ENCODE measurements around the gene TBATA.
"Not testable (repeated sequence)": the region's sequence is repeated elsewhere in the genome, so short reads cannot be mapped to it uniquely, and the experiment has no call there.

The TBATA gene

DNA sequence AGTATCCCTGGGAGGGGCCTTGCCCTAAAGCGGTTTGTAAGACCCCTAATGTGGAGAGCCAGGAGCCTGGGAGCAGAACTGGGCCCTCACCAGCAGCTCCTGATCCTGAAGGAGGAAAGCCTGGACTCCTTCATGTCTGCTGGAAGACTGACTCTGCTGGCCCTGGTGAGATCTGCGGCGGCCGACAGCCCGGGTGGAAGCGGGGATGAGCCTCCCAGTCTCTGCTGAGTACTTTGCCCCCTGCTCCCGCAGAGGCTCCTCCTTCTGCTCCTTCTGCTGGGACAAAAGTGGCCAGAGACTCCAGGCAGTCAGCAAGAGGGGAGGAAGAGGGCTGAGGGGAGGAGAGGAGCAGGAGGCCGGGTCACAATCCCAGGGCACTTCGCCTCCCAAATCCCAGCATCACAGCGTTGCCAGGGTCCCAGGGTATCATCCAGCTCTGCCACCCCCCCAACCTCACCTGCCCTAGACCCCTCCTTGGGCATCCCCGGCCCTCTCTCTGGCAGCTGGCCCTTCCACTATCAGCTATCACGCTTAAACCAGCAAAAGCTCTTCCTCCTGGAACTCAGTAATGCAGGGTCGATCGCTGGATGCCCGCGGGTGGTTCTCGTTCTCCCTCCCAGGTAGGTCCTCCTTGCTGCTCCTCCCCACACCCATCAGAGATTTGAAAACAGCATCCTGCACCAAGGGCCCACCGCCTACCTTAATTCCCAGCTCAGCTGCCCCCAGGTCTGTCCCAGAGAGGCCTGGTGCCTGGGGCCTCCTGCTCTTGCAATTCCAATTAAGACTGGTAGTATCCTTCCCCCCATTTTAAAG lies 7.9 kb downstream of the TBATA start:
- DNase-seq, result no peak

DNA sequence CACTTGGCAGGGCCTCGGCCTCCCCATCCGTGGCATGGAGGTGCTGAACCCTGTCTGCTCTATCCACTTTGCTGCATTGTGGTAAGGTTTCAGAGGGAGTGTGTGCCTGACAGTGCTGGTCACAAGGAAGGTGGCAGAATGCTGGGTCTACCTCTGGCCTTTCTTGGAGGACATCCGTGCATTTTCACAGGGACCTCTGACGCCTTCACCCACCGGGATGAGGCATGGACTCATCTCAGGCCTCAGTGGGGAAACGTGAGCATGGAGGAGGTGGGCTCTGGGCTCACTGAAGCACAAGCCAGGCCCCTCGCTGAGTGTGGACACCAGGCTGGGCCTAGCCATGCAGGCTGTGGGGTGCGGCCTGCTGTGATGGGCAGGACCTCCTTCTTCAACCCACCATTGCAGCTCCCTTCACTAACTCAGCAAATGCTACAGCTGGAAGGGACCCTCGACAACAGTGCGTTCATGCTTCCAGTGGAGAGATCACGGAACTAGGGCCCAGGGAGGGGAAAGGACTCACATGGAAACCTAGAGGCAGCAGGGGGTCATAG lies 8.6 kb downstream of the TBATA start:
- no peak for DNase-seq

DNA sequence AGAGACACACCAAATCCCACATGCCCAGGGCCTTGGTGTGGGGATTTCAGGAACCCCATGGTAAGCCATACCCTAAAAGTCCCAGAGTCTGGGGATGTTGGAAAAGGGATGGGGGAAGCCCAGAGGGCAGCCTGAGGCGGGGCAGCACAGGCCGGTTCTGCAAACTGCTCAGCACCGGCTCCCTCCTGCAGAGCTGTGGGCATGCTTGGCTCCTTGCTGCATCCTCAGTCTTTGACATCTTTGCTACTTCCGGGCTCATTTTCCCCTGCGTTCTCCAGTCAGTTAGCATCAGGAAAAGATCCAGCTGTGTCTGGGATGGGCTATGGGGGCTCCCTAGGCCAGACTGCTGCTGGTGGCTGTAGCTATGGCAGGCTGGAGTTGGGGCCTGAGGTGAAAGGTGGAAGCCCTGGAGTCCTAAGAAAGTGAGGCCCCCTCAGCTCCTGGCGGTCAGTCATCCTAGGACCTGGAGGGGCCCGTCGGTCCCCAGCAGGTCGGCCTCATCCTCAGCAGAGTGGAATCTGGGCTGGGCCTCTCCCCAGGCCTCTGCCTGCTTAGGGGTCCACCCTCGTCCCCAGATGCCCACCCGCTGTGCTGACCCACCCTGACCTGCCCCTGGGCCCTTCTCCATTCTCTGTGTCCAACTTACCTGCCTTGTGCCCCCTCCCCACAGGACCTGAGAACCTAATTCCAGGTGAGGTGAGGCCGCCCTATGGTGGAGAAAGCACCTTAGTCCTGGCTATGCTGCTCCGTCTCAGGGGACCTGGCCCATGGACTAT lies 9.3 kb downstream of the TBATA start:
- DNase-seq, result no peak

DNA sequence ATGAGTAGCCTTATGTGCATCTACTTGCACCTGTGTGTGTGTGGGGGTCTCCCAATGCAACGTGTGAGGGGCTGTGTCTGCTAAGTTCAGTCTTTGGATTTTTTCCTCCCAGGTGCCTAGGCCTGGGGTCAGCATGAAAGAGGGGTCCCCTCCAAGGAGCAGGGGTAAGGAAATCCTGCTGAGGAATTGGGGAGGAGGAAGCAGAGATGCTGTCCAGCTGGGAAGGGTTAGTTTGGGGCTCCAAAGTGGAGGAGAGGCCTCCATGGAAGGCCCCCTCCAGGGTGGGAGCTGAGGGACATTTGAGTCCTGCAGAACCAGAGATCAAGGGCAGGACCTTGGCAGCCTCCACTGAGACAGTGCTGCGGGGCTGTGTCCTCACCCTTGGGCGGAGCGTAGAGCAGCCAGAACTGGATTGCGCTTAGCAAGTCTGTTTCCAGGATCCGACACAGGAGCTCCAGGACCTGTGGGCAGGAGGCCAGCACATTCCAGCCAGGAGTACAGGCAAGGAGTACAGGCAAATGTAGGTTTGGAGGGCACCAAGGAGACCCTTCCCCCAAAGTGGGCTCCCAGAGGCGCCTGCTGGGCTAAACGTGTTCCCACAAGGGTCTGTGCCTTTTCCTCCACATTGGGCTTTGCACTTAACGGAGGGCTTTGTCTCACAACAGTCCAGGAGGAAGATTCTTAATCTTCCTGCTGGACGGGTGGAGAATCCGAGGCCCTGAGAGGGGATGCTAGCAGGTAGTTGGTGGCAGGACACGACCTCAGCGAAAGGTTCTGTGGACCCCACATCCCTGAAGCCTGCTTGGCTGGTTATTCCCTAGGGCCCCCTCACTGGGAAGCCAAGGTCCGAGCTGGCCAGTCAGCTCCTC lies 10.1 kb downstream of the TBATA start:
- DNase-seq, result no peak

DNA sequence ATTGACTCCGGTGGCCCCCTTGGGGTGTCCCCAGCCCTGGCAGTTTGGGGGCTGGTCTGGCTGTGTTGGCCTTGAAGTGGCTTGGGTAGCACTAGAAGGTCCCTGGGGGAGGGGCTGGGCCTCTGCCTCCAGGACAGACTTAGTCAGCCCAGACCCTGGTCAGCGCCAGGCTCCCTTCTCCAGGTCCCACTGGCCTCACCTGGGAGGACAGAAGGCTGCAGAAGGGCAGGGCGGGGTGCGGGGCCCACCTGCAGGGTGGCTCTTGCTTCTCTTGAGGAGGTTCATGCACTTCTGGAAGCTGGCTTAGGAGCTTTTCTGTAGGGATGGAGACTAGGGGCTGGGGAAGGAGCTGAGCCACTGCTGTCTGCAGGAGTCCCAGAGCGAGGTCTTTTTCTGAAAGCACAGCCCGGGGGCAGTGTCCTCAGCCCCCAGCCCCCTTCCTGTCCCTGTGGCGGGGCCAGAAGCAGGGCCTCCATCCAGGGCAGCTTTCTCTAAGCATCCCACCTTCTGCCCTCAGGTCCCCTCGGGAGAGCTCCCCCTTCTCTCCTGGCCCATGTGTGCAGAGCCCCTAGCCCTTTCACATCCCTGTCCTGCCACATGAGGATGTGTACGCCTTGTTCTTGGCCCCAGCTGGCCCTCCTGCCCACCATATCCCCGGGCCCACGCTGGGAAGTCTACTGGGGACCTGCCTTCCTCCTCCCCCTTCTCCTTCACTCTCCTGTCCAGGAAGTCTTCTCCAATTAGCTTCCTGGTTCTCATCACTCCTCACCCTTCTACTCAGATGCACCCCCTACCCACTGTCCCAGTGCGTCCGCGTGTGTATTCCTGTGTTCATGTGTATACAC lies 11.0 kb downstream of the TBATA start:
- DNase-seq, result no peak

DNA sequence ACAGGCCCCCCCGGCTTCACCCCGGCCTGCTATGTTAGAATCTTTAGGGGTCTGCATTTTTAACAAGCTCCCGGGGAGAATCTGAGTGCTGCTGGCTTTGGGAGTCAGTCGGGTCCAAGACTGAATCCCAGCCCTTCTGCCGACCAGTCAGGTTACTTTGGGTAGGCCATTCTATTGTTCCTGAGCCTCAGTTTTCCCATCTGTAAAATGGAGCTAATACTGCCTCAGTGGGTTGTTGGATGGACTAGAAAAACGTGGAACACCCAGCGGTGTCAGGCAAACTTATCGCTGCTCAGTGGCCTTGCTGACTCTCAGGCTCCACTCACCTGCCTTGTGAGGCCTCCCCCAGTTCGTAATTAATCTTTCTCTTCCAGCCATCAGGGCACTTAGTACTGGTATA lies 11.7 kb downstream of the TBATA start:
- DNase-seq, result no peak

DNA sequence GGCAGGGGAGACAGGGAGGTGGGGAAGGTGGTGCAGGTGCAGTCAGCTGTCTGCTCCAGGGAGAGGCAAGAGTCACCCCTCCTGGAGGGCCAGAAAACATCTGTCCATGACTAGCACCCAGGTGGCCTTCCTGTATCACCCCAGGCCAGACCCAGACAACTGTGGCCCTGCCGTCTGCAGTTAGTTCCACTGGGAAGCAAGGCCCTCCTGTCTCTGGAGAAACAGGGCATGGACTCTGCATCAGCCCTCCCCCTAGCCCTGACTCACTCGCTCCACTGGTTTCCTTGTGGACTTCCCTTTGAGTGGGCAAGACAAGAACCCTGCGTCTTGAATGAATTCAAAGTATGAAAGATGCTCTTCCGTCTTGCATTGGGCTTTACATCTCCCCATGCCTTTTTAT lies 12.6 kb downstream of the TBATA start:
- DNase-seq, result no peak

DNA sequence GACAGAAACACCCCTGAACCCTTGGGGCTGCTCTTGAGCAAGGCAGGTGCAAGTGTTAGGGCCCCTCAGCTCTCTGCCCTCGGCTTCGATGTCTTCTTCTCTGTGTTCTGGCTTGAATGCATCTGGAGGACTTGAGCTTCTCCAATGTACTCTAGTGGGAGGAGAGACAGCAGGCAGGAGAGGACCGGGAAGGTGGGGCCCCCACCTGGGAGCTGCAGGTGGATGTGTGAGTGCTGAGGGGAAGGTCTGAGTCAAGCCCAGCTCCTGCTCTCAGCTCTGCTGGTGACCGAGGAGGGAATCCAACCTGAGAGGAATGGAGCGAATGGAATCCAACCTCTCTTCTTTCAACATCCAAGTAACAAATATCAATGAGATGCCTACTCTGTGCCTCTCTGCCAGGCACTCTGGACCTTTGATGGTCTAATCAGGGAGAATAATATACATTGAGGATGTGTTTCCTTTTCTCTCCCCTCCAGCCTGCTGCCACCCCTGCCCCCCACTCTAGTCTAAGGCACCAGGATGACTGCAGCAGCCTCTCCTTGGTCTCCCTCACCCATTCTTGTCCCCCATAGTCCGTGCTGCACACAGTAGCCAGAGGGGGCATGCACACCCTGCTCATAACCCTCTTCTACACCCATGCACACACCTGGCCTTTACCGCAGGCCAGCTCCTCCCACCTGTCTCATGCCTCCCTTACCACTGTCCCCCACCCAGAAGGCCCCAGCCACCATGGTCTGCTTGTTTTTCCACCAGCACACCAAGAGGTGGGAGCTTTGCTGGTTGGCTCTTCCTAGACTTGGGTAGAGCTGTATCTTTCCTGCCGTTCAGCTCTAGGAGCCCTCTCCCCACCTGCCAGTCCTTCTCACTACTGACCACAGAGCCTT lies 13.6 kb downstream of the TBATA start:
- no peak for DNase-seq

DNA sequence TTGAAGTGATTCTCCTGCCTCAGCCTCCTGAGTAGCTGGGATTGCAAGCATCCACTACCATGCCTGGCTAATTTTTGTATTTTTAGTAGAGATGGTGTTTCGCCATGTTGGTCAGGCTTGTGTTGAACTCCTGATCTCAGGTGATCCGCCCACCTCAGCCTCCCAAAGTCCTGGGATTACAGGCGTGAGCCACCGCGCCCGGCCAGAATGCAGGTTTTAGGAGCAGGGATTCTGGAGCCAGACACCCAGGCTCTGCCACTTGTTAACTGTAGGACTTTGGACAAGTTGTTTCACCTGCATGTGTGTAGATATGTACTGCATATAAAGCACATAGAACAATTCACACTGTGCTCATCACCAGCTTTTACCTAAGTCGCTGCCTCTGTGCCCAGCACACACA lies 14.7 kb downstream of the TBATA start:
- DNase-seq, result not testable (repeated sequence)

DNA sequence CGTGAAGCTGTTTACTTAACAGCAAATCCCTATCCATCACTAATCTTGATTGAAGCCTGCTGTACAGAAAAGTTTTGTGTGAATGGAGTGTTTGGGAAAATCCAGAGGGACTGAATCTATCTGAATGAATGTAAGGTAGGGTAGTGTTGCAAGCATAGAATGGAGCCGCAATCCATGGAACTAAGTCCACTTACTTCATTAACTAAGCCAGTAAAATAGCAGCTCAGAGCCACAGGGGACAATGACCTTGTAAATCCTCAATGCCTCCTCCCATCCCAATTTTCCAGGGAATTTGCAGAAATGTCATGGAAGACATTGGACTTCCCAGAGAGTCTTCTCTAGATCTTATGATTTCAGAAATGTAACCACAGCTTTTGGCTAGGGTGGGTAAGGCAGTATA lies 15.2 kb downstream of the TBATA start:
- no peak for DNase-seq

DNA sequence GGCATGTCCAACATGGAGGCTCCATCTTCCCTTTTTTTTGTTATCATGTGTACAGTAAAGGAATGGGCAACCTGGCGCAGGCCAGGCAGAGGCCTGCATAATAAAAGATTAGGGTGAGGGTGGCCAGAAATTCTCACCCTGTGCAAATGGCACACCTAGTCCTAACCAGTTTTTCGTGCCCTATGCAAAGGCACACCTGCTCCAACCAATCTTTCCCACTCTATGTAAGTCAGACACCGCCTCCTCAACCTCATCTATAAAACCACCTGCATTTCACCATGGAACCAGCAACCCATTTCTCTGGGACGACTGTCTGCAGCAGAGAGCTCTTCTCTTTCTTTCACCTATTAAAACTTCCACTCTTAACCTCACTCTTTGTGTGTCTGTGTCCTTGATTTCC lies 16.1 kb downstream of the TBATA start:
- no peak for DNase-seq

DNA sequence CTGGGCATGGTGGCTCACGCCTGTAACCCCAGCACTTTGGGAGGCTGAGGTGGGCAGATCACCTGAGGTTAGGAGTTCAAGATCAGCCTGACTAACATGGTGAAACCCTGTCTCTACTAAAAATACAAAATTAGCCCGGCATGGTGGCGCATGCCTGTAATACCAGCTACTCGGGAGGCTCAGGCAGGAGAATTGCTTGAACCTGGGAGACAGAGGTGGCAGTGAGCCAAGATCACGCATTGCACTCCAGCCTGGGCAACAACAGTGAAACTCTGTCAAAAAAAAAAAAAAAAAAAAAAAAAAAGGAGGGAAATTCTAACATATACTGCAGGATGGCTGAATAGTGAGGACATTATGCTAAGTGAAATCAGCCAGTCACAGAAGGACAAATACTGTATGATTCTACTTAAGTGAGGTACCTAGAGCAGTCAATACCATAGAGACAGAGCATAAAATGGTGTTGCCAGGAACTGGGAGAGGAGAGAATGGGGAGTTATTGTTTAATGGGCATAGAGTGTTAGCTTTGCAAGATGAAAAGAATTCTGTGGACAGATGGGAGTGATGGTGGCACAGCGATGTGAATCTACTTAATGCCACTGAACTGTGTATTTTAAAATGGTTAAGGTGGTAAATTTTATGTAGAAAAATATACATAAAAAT lies 17.0 kb downstream of the TBATA start:
- DNase-seq, result not testable (repeated sequence)

DNA sequence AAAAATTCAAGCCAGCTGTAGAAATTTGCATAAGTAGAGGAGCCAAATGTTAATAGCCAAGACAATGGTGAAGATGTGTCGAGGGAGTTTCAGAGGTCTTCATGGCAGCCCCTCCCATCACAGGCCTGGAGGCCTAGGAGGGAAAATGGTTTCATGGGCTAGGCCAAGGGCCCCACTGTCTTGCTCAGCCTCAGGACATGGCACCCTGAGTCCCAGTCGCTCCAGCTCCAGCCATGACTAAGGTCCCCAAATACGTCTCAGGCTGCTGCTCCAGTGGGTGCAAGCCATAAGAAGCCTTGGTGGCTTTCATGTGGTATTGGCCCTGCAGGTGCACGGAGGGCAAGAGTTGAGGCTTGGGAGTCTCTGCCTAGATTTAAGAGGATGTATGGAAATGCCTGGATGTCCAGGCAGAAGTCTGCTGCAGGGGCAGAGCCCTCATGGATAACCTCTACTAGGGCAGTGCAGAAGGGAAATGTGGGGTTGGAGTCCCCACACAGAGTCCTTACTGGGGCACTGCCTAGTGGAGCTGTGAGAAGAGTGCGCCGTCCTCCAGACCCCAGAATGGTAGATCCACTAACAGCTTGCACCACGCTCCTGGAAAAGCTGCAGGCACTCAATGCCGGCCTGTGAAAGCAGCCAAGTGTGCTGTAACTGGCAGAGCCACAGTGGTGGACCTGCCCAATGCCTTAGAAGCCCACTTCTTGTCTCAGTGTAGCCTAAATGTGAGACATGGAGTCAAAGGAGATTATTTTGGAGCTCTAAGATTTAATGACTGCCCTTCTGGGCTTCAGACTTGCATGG lies 19.2 kb downstream of the TBATA start:
- no peak for DNase-seq

DNA sequence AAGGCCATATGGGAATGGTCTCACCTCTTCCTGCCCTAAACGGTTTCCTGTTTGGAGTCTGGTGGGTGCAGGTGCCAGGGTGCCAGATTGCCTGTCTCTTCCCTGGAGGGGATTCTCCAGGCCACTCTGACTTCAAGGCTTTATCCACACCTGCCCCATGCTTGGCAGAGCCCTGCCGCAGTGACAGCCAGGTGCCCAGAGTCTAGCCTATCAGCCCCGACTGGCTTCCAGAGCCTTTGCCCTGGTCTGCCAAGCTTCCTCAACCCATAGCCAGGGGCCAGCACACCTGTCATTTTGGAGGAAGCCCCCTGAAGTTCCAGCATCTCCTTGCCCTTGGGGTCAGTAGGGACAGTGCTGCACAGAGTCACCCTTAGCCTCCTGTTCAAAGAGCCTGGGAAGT lies 21.6 kb downstream of the TBATA start:
- no peak for DNase-seq

DNA sequence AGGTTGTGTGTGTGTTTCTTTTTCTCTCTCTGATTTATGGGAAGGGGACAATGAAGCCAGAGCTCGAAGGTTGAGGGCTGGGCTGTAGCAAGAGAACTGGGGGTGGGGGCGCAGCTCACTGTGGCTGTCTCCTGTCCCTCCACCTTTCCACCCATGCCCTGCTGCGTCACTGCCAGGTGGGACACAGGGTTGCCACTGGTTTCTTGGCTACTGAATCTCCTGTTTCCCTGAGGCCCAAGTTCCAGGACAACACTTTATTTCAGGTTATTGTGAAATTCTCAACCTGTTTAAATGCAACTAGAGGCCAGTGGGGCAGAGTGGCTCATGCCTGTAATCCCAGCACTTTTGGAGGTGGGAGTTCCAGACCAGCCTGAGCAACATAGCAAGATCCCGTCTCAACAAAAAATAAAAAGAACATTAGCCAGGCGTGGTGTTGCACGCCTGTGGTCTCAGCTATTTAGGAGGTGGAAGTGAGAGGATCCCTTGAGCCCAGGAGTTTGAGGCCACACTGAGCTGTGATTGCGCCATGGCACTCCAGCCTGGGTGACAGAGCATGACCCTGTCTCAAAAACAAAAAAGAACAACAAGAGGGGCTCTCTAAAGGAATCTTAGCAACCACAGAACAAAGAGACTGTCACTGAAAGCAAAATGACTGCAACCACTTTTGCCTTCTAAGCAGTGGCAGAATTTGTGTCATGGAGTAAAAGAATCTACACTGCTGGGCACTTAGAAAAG lies 22.6 kb downstream of the TBATA start:
- DNase-seq, result no peak

DNA sequence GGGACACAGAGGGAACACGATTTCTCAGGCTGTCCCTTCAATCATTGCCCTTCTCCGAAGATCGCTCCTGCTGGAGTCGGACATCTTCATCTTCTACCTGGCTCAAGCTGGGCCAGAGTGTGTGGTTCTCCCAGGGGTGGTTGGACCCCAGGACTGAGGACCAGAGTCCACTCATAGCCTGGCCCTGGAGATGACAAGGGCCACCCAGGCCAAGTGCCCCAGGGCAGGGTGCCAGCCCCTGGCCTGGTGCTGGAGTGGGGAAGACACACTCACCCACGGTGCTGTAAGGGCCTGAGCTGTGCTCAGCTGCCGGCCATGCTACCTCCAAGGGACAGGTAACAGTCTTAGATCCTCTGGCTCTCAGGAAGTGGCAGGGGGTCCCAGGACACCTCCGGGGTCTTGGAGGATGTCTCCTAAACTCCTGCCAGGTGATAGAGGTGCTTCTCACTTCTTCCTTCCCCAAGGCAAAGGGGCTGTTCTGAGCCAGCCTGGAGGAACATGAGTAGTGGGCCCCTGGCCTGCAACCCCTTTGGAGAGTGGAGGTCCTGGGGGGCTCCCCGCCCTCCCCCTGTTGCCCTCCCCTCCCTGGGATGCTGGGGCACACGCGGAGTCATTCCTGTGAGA lies 23.3 kb downstream of the TBATA start:
- DNase-seq, result no peak

DNA sequence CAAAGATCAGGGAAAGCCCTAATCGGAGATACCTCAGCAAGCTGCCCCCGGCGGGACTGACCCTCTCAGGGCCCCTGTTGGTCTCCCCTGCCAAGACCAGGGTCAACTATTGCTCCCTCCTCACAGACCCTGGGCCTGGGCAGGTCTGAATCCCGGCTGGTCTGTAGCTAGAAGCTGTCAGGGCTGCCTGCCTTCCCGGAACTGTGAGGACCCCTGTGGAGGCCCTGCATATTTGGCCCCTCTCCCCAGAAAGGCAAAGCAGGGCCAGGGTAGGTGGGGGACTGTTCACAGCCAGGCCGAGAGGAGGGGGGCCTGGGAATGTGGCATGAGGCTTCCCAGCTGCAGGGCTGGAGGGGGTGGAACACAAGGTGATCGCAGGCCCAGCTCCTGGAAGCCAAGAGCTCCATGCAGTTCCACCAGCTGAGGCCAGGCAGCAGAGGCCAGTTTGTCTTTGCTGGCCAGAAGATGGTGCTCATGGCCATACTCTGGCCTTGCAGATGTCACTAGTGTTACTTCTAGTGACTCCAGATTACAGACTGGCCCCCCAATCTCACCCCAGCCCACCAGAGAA lies 24.1 kb downstream of the TBATA start:
- no peak for DNase-seq

DNA sequence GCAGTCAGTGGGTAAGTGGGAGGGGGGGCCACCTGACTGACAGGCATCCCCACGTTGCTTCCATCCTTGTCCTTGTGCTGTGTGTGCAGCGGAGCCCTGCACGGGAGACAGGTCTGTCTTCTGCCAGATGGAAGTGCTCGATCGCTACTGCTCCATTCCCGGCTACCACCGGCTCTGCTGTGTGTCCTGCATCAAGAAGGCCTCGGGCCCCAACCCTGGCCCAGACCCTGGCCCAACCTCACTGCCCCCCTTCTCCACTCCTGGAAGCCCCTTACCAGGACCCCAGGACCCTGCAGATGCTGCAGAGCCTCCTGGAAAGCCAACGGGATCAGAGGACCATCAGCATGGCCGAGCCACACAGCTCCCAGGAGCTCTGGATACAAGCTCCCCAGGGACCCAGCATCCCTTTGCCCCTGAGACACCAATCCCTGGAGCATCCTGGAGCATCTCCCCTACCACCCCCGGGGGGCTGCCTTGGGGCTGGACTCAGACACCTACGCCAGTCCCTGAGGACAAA lies 24.8 kb downstream of the TBATA start:
- DNase-seq, result no peak
